DND-41 (cell line): ENCODE results near the gene SCAPER.

Source experiments
- ATAC-seq: fragments of 200-7000 bp; cut with Tn5 transposase; 3 replicates; pipeline ENCODE4 v1.9.1; 2021; ENCODE audit warnings: low read depth; ENCODE audit not compliant: insufficient read depth
- DNase-seq: peaks from one replicate; pipeline ENCODE4 v3.0.0-alpha.2; 2020
- H2AFZ ChIP-seq: 2 replicates; pipeline ENCODE4 v1.6.0; 2012; ENCODE audit warnings: low read depth, low read length
- H3K27ac ChIP-seq: 2 replicates; pipeline ENCODE4 v1.5.1; 2012; ENCODE audit warnings: low read length, inconsistent platforms
- H3K27me3 ChIP-seq: fragments of 200-600 bp; sonication (generic); 2 replicates; pipeline ENCODE4 v1.6.0; 2012; ENCODE audit warnings: low read length, mild to moderate bottlenecking, inconsistent platforms; ENCODE audit not compliant: insufficient read depth, poor library complexity
- H3K36me3 ChIP-seq: 2 replicates; pipeline ENCODE4 v1.5.1; 2012; ENCODE audit warnings: low read length, inconsistent platforms; ENCODE audit not compliant: insufficient read depth
- H3K4me1 ChIP-seq: 2 replicates; pipeline ENCODE4 v1.5.1; 2012; ENCODE audit warnings: mild to moderate bottlenecking, low read length; ENCODE audit not compliant: insufficient read depth
- H3K4me2 ChIP-seq: 2 replicates; pipeline ENCODE4 v1.6.0; 2012; ENCODE audit warnings: mild to moderate bottlenecking, moderate library complexity, low read length, inconsistent platforms; ENCODE audit not compliant: insufficient read depth
- H3K4me3 ChIP-seq, 2 experiments: fragments of 200-600 bp in 1 of 2; shearing (Covaris generic) in 1 of 2; 2 replicates each; pipeline ENCODE4 v1.5.1; 2012 to 2016; ENCODE audit warnings: inconsistent platforms in 2 of 2, low read length in 2 of 2, mild to moderate bottlenecking in 2 of 2, low read depth in 1 of 2, moderate library complexity in 1 of 2
- H3K79me2 ChIP-seq: 2 replicates; pipeline ENCODE4 v1.6.0; 2012; ENCODE audit warnings: low read length, inconsistent platforms; ENCODE audit not compliant: insufficient read depth
- H3K9ac ChIP-seq: 2 replicates; pipeline ENCODE4 v1.6.0; 2012; ENCODE audit warnings: low read depth, mild to moderate bottlenecking, inconsistent platforms, low read length, moderate library complexity
- H3K9me3 ChIP-seq: 2 replicates; pipeline ENCODE4 v1.5.1; 2012; ENCODE audit warnings: low read length, moderate library complexity, mild to moderate bottlenecking, inconsistent platforms; ENCODE audit not compliant: insufficient read depth, severe bottlenecking
- H4K20me1 ChIP-seq: 2 replicates; pipeline ENCODE4 v1.6.0; 2012; ENCODE audit warnings: low read length; ENCODE audit not compliant: insufficient read depth
- CTCF ChIP-seq: IDR thresholded peaks from 2 replicates; pipeline ENCODE4 v1.5.1; 2012; ENCODE audit warnings: borderline replicate concordance, low read length, moderate library complexity, mild to moderate bottlenecking; ENCODE audit not compliant: poor library complexity, severe bottlenecking; ENCODE audit errors: extremely low read depth
- EZH2 ChIP-seq: IDR thresholded peaks from 3 replicates; pipeline ENCODE4 v1.6.1; 2012; ENCODE audit warnings: borderline replicate concordance, low read depth, mild to moderate bottlenecking, moderate library complexity, low read length, inconsistent platforms; ENCODE audit not compliant: severe bottlenecking

The SCAPER gene

GRCh38 chr15:76553102-76553501 lies 352.0 kb downstream of the SCAPER start:
- H3K4me2 ChIP-seq, result no peak overlapping the region
- H3K9me3 ChIP-seq, result no peaks in the 10 kb centered on the region
- DNase-seq, result no peak
- TF ChIP-seq EZH2 (no peak), CTCF (no peak)
- no peak overlapping the region for H3K9ac ChIP-seq
- H4K20me1 ChIP-seq, result peaks cover 8% of the 10 kb centered on the region
- no peak overlapping the region for H3K4me3 ChIP-seq
- H3K4me1 ChIP-seq, result peaks cover 17% of the 10 kb centered on the region
- ATAC-seq, result no peak; the same call in 2 of the 3 replicates
- H2AFZ ChIP-seq, result no peak overlapping the region
- no peak overlapping the region for H3K27ac ChIP-seq
- no peaks in the 10 kb centered on the region for H3K27me3 ChIP-seq
- H3K79me2 ChIP-seq, result no peaks in the 10 kb centered on the region
- no peaks in the 10 kb centered on the region for H3K36me3 ChIP-seq

DNA sequence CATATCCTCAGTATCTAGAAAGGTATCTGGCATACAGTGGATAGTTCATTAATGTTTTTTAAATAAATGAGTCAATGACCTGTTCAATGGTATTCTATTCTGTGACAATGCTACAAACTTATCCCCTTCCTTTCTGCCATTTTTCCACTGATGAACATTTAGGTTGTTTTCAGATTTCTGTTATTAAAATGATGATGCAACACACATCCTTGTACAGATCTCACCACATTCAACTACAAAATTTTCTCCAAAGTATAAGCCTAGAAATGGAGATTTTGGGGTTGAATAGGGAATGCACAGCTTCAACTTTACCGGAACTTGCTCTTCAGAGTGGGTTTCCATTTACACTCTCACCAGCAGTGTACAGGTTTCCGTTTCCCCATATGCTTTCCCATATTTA lies 358.3 kb downstream of the SCAPER start:
- TF ChIP-seq EZH2 (no peak), CTCF (no peak)
- Histone ChIP-seq H2AFZ (no peak overlapping the region), H3K4me2 (no peak overlapping the region)

GRCh38 chr15:76533995-76534394 lies 371.1 kb downstream of the SCAPER start:
- no peaks in the 10 kb centered on the region for H3K9me3 ChIP-seq
- TF ChIP-seq CTCF (no peak), EZH2 (no peak)
- no peak overlapping the region for H3K9ac ChIP-seq
- no peaks in the 10 kb centered on the region for H3K27me3 ChIP-seq
- no peaks in the 10 kb centered on the region for H3K4me1 ChIP-seq
- no peaks in the 10 kb centered on the region for H3K36me3 ChIP-seq
- H3K79me2 ChIP-seq, result no peaks in the 10 kb centered on the region
- no peaks in the 10 kb centered on the region for H4K20me1 ChIP-seq
- no peak overlapping the region for H3K4me3 ChIP-seq
- no peak overlapping the region for H3K27ac ChIP-seq
- H3K4me2 ChIP-seq, result no peak overlapping the region
- H2AFZ ChIP-seq, result no peak overlapping the region
- no peak for ATAC-seq
- no peak for DNase-seq

More for the DNA sequence above, 358.3 kb downstream of the SCAPER start:
- Histone ChIP-seq H3K36me3 (no peaks in the 10 kb centered on the region), H3K9ac (no peak overlapping the region), H3K79me2 (no peaks in the 10 kb centered on the region), H3K9me3 (no peaks in the 10 kb centered on the region), H3K27ac (no peak overlapping the region), H3K4me1 (no peaks in the 10 kb centered on the region), H4K20me1 (no peaks in the 10 kb centered on the region), H3K27me3 (no peaks in the 10 kb centered on the region), H3K4me3 (no peak overlapping the region)
- DNase-seq (no peak), ATAC-seq (no peak)
